Right lung (tissue), 5 donors: ENCODE data around the gene TSGA10. TPM values are rescaled to one million over a fixed set of nuclear protein-coding genes. Genes with fewer than 3 reads are reported as not detected.
"Not testable (repeated sequence)": the region's sequence is repeated elsewhere in the genome, so short reads cannot be mapped to it uniquely, and the experiment has no call there.

ENCODE experiments used
- DNase-seq, 2 donors: peaks; one replicate each; pipeline ENCODE4 v3.0.0-alpha.2; 2013
- polyA plus RNA-seq, 5 donors: library from polyadenylated mRNA; unstranded; fragments of 120-200 nt; gene quantifications; one replicate each; pipeline versions ENCODE4 v1.2.1 to v1.2.3, GENCODE V29; 2013; ENCODE audit warnings: inconsistent platforms in 1 of 5, low replicate concordance in 1 of 5; ENCODE audit not compliant: insufficient read length in 5 of 5, insufficient read depth in 1 of 5

The TSGA10 gene
- polyA plus RNA-seq, 5 donors, result 10.5 to 19.0 (median 16.0) TPM

DNA sequence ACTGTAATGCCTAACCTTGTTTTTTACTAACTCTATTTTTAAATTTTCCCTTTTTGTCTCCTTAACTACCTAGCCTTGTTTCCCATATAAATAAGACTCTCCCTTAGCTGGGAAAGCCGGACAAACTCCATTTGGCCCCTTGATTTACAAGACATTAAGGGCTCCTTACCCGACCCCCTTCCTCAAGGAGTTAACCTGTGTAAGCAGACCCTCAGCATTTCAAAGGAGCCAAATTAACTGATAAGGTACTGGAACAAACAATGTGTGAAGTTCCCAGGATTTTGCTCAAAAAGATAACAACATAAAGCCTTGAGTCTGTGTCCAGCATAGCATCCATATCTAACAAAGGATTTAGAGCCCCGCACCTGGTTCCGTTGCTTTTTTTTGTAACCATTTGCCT, 72.9 kb downstream of the TSGA10 start:
- no peak for DNase-seq

GRCh38 chr2:99079226-99079625, 75.5 kb downstream of the TSGA10 start:
- no peak for DNase-seq

GRCh38 chr2:99072551-99072950, 82.2 kb downstream of the TSGA10 start:
- peak in 1 of 2 donors; percentile 3 for DNase-seq

DNA sequence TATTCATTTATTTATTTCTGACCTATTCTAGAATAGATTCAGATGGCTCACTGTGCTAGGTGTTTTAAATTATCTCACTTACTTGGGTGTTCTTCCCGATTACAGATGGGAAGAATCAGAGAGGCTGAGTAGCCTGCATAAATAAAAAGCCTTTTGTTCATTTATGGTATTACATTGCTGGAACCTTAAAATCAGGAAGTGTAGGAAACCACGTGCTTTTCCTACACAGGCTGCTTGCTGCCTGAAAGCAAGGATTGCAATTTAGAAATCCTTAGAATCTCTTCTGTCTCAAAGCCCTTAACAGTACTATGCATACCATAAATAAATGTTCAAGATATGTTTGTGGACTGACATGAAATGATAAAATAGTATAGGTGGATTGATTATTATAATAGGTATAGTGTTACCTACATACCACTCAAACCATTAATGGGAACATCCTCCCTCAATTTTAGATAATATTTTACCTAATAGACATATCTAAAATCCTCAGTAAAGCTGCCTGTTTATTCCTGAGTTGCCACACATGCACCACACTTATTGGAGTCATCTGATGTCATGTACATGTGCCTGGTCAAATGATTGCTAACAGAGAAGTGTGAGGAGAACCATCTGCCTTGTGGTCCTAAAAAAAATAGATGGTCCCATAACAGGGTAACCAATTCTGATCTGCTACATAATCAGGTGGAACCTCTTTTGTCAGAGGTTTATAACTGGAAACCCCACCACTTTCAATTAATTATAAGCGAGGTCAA, 86.7 kb downstream of the TSGA10 start:
- DNase-seq, result no peak

- peak; percentile 12 to 32 for DNase-seq
These were observed 88.4 kb downstream of the TSGA10 start for GRCh38 chr2:99066075-99066958.

DNA sequence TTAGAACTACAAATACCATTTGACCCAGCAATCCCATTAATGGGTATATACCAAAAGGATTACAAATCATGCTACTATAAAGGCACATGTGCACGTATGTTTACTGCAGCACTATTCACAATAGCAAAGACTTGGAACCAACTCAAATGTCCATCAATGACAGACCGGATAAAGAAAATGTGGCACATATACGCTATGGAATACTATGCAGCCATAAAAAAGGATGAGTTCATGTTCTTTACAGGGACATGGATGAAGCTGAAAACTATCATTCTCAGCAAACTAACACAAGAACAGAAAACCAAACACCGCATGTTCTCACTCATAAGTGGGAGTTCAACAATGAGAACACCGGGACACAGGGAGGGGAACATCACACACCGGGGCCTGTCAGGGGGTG, 105.6 kb downstream of the TSGA10 start:
- DNase-seq, result not testable (repeated sequence)

GRCh38 chr2:99040736-99041300, 113.9 kb downstream of the TSGA10 start:
- not testable (repeated sequence) for DNase-seq

DNA sequence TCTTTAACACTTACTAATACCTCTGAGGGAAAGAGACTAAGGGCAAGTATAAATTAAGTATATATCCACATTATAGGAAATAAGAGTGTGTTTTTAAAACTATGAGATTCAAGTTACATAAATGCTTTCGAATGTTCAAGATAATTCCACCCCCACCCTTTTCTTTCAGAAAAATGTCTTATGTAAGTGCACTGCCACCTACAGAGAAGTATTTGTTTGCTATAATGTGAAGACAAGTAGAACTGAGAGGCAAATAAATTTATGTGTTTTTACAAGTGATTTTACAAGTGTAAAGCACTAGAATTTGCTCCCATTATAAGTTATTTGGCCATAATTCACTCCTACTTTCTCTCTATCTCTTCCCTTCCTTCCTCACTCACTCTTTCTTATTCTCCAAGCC, 118.8 kb downstream of the TSGA10 start:
- no peak for DNase-seq

- DNase-seq, result no peak
These were observed 122.0 kb downstream of the TSGA10 start for GRCh38 chr2:99032786-99033185.

DNA sequence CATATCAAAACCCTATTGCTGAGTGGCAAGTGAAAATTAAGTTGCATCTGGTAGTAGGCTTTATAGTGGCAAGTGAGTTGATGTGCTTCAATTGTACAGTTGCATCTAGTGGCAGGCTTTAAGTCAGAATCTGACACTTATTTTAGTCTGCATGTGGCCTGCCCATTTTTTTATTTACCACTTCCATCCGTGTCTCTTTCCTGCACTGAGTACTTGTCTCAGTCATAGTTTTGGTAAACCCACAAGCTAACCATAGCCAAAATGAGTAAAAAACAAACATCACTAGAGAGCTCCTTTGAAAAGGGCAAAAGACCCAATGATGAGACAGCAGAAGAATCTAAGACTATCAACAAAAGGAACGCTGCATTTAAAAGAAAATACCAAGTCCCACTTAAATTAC, 122.7 kb downstream of the TSGA10 start:
- no peak for DNase-seq

DNA sequence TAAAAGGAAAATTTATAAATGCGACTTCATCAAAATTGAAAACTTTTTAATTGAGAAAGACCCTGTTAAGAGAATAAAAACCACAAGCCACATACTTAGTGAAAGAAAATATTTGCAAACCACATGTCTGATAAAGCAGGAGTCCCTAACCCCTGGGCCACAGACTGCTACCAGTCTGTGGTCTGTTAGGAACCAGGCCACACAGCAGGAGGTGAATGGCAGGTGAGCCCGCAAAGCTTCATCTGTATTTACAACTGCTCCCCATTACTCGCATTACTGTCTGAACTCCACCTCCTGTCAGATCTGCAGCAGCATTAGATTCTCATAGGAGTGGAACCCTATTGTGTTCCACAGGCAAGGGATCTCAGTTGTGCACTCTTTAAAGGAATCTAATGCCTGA, 123.3 kb downstream of the TSGA10 start:
- no peak for DNase-seq

DNA sequence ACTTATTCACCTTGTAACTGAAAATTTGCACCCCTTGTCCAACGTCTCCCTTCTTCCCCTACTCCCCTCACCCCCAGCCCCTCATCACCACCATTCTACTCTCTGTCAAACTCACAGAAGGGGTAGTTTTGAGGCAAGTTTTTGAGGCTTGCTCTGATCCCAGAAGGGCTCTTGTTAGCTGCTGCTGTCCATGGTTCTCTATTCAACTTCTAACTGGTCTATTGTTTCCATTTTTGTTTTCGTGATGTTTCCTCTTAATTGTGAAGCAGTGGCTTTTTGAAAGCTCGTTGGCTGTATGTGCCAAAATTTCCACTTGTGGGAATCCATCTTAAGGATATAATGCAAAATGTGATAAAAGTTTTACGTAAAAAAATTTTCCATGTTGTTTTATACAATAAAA, 126.2 kb downstream of the TSGA10 start:
- DNase-seq, result no peak

- DNase-seq, result no peak
These were observed 126.9 kb downstream of the TSGA10 start for GRCh38 chr2:99027856-99028255.

DNA sequence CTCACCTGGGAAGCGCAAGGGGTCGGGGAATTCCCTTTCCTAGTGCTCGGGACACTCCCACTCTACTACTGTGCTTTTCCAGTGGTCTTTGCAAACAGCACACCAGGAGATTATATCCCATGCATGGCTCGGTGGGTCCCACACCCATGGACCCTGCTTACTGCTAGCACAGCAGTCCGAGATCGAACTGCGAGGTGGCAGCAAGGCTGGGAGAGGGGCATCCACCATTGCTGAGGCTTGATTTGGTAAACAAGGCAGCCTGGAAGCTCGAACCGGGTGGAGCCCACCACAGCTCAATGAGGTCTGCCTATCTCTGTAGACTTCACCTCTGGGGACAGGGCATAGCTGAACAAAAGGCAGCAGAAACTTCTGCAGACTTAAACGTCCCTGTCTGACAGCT, 154.0 kb downstream of the TSGA10 start:
- no peak for DNase-seq

DNA sequence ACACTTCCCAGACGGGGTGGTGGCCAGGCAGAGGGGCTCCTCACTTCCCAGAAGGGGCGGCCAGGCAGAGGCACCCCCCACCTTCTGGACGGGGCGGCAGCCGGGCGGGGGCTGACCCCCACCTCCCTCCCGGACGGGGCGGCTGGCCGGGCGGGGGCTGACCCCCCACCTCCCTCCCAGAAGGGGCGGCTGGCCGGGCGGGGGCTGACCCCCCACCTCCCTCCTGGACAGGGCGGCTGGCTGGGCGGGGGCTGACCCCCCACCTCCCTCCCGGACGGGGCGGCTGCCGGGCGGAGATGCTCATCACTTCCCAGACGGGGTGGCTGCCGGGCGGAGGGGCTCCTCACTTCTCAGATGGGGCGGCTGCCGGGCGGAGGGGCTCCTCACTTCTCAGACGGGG, 166.0 kb downstream of the TSGA10 start:
- DNase-seq, result not testable (repeated sequence)

GRCh38 chr2:98985905-98986666, 168.7 kb downstream of the TSGA10 start:
- no peak for DNase-seq

GRCh38 chr2:98975611-98976010, 179.1 kb downstream of the TSGA10 start:
- DNase-seq, result no peak

DNA sequence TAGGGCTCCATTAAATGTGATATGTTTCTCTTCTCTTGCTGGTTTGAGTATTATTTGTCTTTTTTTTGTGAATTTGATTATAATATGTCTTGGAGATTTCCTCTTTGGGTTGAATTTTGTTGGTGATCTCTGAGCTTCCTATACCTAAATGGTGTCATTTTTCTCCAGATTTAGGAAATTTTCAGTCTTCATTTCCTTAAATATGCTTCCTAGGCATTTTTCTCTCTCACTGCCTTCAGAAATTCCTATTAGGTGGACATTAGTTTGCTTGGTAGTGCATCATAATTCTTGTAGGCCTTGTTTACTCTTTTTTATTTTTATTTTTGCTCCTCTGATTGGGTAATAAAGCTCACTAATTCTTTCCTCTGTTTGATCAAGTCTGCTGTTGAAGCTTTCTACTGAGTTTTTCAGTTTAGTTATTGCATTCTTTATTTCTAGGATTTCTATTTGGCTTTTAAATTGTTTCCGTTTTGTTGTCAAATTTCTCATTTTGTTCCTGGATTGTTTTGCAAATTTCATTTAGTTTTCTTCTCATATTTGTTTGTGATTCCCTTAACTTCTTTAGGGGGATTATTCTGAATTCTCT, 182.1 kb downstream of the TSGA10 start:
- no peak for DNase-seq

GRCh38 chr2:98959810-98960507, 194.8 kb downstream of the TSGA10 start:
- no peak for DNase-seq

DNA sequence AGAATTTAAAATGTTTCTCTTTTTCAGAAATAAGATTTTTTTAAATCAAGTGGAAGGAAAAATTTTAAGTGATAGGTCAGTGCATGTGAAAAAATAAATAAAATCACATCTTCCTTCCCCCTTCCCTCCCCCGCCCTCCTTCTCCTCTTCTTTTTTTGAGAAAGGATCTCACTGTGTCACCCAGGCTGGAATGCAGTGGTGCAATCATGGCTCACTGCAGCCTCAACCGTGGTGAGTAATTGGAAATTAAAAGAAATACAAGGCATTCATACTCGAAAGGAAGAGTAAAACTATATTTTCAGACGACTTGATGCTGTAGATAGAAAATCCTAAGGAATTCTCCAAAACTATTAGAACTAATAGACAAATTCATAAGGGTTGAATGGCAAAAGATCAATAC, 201.8 kb downstream of the TSGA10 start:
- DNase-seq, result no peak
